NCI-H128 (cell line): ENCODE data around the gene SPINK6.

Experiments used
- DNase-seq: peaks from one replicate; lab custom pipeline; 2025; ENCODE audit not compliant: unreplicated experiment; lab: John Stamatoyannopoulos, UW

The SPINK6 gene

DNA sequence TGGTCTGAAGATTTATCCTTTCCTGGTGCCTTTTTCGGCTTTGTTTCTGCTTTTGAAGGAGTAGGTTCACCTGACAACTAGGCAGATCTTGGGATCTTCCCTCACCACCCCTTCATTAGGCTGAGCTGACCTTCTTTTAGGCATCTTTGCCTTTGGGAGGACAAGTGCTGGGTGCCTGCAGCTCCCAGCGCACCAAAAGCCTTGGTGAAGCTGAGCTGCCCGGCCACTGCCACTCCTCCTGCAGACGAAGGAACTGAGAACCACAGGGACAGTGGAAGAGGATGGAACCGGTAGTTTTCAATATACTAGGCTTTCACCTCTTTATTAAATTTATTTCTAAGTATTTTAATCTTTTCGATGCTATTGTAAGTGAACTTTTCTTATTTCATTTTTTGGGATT, 18.7 kb downstream of the SPINK6 start:
- DNase-seq = no peak

- DNase-seq = no peak
Observed at GRCh38 chr5:148224117-148224742, 21.4 kb downstream of the SPINK6 start.

- DNase-seq = no peak
Observed at GRCh38 chr5:148228392-148228984, 25.6 kb downstream of the SPINK6 start.

DNA sequence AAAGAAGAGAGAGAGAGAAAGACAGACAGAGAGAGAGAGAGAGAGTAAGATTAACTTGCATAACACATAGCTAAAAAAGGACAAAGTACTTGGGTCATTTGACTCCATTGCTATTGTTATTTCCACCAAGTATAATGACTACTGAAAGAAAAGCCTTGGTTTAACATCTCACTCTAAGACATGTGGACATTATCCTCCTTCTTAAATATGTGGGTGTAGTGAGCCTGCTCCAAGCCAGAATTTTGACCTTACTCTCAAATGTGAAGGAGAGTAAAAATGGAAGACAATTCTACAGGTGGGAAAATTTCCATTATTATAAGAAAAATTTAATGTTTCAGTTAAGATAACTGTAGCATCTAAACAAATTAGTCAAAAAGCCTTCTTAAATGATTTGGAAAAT, 27.0 kb downstream of the SPINK6 start:
- DNase-seq = no peak

DNA sequence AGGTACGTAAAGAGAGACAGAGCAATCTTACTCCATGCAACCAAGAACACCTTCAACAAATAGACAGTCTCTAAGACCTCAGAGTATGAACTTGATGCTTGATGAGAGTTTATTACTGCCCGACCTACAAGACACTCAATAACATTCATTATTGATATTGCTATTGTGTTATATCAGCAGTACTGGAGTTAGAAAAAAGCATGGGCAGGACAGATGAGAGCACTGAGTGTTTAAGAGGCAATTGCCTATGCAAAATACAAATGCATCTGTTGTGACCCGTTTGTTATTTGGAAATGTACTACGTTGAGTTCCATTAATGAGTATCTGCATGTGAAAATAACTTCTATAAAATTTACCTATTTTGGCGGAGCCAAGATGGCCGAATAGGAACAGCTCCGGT, 27.4 kb downstream of the SPINK6 start:
- no peak for DNase-seq

- no peak for DNase-seq
Observed at GRCh38 chr5:148237785-148238417, 35.1 kb downstream of the SPINK6 start.

- no peak for DNase-seq
Observed at GRCh38 chr5:148238418-148238794, 35.6 kb downstream of the SPINK6 start, which contains the start of gene MARCOL. TSS of gene MARCOL (plus strand) at chr5:148238525. CDS start at chr5:148238598, 73 bp downstream.

DNA sequence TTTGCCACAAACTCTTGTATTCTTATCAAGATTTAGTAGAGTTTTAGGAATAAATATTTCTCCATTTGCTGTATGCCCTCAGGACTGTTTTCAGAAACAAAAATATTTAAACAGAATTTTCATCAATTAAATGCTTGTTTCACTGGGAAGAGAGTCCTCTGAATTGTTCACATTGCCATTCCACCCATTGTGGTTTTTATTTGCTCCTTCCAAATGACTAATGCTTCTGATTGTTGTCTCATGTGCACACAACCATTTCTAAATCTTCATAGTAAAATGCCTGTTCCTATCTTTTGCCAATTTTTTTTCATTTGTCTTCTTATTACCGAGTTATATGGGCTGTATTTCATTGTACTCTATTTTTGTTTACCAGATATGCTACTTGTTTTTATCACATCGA, 46.1 kb downstream of the SPINK6 start:
- DNase-seq = no peak

- no peak for DNase-seq
Observed at GRCh38 chr5:148255456-148255855, 52.6 kb downstream of the SPINK6 start.

DNA sequence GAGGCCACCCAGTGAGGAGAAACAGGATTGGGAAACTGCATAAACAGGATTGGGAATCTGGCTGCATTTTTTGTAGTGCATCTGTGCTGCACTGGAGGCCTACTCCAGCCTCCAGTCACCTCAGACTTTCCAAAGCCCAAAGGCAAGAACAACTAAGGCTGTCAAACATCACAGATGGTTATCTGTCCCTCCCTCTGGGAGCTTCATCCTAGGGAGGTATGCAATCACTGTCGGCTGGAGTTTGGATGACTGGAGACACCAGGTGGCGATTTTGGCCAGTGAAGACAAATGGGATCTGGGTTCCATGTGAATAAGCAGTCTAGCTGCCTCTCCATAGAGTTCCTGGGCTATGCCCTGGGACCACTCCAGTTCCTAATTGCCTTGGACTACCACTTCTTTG, 56.4 kb downstream of the SPINK6 start:
- DNase-seq = no peak

DNA sequence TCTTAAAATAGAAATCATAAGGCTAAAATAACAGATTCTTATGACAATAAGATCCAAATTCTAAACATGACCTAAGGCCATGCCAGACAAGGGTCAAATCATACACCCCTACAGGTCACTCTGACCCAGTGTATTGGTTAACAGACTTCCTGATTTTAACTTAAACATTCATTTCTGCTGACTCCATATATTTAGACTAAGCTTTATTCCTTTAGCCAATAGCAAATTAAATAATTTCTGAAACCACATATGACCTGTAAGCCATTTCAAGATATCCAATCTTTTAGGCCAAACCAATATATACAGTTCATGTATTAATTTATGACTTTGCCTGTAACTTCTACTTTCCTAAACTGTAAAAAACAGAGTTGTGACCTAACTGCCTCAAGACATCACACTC, 58.4 kb downstream of the SPINK6 start:
- no peak for DNase-seq
